Fibroblast of upper back skin (primary cell): Measurements from ENCODE around the gene TMEM138.
A peak's percentile ranks its signal among the peaks of the same experiment; 100 is the strongest.
"Not testable (repeated sequence)": the region's sequence is repeated elsewhere in the genome, so short reads cannot be mapped to it uniquely, and the experiment has no call there.

Experiments
- DNase-seq: peaks from one replicate; pipeline ENCODE4 v3.0.0-alpha.2; 2013

TMEM138 gene

DNA sequence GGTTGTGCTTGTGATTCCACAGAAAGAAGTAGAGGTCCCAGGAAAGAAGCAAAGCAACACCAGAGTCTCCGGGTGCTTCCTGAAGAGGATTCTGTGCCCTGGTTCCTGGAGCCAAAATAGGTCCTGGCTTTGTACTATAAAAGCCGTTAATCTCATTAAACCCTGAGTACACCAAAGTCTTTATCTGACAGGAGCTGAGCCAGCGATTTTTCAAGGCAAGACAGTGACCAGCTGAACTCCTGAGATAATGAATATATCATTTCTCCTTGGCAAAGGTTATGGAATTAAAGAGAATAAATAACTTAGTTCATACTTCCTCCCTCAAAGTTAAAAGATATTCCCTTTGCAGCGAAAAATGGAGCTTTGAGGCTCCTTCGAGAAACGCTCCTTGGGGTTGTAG, 5.2 kb downstream of the TMEM138 start:
- DNase-seq: no peak

DNA sequence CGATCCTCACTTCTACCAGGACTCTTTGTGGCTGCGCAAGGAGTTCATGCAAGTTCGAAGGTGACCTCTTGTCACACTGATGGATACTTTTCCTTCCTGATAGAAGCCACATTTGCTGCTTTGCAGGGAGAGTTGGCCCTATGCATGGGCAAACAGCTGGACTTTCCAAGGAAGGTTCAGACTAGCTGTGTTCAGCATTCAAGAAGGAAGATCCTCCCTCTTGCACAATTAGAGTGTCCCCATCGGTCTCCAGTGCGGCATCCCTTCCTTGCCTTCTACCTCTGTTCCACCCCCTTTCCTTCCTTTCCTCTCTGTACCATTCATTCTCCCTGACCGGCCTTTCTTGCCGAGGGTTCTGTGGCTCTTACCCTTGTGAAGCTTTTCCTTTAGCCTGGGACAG, 6.5 kb downstream of the TMEM138 start:
- no peak for DNase-seq

DNA sequence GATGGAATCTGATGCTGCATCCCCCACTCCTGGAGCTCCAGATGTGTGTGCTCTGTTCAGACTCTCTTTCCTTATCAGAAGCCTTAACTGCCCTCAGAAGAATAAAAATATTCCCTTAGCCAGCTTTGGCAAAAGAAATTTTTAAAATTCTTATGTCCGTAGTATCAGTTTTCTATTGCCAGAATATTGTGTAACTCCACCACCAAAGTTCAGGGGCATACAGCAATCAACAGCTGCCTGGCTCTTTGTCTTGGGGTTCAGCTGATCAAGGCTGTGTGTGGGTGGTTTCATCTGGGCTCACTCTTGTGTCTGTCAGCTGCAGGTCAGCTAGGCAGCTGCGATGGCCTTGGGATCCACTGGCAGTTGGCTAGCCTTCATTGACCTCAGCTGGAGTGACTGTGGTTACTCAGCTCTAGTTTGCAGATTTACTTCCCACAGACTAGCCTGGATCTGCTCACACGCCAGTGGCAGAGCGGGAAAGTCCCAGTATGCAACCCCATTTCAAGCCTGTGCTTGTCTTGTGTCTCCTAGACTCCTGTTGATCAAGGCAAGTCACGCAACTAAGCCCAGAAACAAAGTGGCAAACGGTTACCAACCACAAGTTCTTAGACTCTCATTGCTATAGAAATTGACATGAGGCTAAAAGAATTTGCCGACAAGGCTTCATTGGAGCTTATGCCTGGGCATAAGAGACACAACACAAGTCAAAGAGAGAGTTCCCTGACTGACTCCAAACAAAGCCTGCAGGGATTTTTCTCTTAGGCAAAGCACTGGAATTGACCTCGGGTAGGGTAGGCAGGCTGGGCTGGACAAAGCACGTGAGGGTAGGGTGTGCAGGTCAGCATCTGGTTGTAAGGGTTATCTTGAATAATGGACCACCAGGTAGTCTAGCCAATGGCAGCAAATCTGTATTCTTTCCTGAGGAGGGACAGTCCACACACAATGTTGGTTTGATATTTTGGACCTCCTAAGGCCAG, 7.5 kb downstream of the TMEM138 start:
- DNase-seq: peak; percentile 35

GRCh38 chr11:61370349-61371005, 8.3 kb downstream of the TMEM138 start:
- no peak for DNase-seq

GRCh38 chr11:61372659-61373420, 10.7 kb downstream of the TMEM138 start:
- DNase-seq: no peak

DNA sequence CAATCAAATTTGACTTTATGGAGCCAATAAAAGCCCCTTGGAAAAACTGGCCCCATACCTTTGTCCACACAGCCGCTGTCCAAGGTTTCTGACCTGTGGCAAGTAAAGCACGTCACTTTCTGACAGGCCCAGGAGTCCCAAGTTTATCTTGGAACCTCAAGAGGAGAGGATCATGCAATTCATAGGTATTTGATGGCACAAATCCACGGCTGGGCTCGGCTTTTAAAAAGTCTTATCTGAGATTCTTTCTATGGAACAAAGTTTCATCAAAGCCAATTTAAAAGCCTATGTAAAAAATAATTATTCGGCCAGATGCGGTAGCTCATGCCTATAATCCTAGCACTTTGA, 13.6 kb downstream of the TMEM138 start:
- DNase-seq: no peak

GRCh38 chr11:61377461-61378160, 15.4 kb downstream of the TMEM138 start:
- DNase-seq: peak; percentile 45

GRCh38 chr11:61378713-61379313, 16.6 kb downstream of the TMEM138 start:
- DNase-seq: peak; percentile 98

GRCh38 chr11:61380884-61381283, 18.7 kb downstream of the TMEM138 start:
- no peak for DNase-seq

- not testable (repeated sequence) for DNase-seq
Measured at GRCh38 chr11:61383859-61384258, 21.7 kb downstream of the TMEM138 start.

DNA sequence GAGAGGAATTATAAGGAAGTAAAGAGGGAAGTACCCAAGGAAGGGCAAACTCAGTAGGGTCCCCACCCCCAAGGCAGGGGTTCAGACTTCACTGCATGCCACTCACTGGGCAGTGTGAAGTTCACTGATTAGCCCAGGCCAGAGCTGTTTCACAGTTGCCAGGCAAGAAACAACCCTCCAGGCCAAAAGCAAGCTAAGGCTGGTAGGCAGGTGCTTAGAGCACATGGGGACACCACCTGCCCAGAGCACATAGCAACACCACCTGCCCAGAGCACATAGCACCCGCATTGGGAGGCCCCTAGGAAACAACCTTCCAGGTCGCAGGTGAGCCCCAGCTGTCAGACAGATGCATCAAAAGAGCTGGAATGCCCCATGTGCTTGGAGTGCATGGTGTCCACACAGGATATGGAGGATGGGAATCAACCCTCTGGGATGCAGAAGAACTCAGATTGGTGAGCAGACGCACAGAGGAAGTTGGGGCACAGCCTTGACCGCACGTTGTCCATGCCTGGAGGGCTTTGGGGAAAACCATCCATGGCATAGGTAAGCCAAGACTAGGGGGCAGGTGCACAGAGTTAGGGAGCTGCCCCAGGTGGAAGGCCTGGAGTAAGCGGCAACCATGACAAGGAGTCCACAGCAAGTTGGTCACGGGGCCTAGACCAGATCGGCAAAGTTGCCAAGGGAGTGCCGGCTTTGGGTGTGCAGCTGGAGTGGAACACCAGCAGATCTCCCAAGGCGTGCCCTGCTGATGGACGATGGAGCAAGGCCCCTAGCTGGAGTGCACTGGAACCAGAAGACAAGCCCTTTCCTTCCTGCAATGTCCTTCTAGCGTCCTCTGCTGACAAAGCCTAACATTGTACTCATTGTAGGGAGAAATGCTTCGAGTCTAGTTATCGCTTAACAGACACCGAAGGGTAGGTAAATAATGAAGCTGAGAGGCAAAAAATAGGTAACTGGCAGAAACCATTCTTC, 22.4 kb downstream of the TMEM138 start:
- no peak for DNase-seq

- no peak for DNase-seq
Measured at GRCh38 chr11:61390161-61390560, 28.0 kb downstream of the TMEM138 start.

- peak; percentile 36 for DNase-seq
Measured at GRCh38 chr11:61392981-61393595, 30.9 kb downstream of the TMEM138 start.

GRCh38 chr11:61401173-61401572, 39.0 kb downstream of the TMEM138 start:
- no peak for DNase-seq

GRCh38 chr11:61401573-61401972, 39.4 kb downstream of the TMEM138 start:
- DNase-seq: no peak

GRCh38 chr11:61403658-61404057, 41.5 kb downstream of the TMEM138 start:
- DNase-seq: no peak

GRCh38 chr11:61404103-61404502, 41.9 kb downstream of the TMEM138 start:
- DNase-seq: no peak

- DNase-seq: no peak
Measured at GRCh38 chr11:61404641-61405040, 42.5 kb downstream of the TMEM138 start.

DNA sequence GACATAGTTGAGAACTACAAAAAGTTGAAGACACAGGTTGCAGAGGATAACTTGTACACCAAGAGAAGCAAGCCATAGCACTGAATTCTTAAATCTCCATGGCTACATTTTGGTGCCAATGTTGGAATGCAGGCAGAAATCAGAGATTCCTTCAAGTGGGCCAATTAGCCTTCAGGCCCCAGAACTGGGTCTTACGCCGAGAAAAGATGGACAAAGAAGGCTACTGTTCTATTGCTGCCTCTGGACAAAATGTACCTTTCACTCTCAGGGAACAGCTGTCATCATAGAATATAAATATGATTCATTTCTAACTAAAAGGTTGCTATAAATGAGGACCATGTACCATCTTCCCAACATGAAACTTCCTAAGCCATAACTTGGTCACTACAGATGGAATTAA, 43.9 kb downstream of the TMEM138 start:
- DNase-seq: no peak

GRCh38 chr11:61406991-61407728, 45.0 kb downstream of the TMEM138 start:
- DNase-seq: no peak
